Ureter (tissue), 1 donor: Measurements from ENCODE around the gene TAP2. TPM values are rescaled to one million over a fixed set of nuclear protein-coding genes. Genes with fewer than 3 reads are reported as not detected.

Experiments
- DNase-seq: peaks from one replicate; pipeline ENCODE4 v3.0.0-alpha.2; 2020; ENCODE audit warnings: low spot score
- total RNA-seq: library from RNA; stranded (reverse); gene quantifications from one replicate; pipeline ENCODE4 v1.2.4, GENCODE V29; 2023
- donor health status: DM: yes; HTN: yes; CAD: no.

Gene TAP2
- total RNA-seq, 1 donor from 2014 or later, result 40.1 TPM

DNA sequence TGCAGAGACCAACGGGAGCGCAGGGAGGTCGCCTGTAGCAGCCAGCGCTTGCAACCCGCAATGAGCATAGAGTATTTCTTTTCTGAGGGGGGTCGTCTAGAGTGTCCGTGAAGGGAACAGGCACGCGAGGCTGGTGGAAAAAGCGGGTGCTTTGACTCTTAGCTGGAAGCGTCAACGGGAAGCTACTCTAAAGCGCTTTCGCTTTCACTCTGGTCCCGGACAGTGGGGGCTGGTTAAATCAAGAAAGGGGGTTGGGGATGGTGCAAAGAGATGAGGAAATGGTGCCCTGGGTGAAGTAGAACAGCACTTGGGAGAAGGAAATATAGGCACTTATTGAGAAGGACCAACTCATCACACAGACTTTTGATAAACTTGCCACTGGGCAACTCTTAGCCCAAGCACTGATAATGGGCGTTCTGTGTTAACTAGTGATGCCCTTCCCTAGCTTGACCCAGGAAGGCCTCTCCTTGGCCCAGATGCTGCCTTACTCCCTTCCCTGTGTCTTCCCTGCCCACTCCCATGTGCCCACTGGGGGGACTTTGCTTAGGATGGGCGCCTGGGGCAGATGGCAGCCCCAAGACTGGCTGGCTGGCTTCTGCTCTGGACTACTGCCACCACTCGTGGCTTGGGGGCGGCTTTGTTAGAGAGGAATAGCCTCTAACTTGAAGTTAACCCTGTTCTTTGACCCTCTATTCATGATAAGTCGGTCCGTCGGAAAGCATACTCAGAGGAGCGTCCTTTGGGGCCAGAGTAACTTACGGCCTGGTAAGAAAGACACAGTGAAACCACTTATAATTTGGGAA, 16.0 kb upstream of the TAP2 start:
- no peak for DNase-seq

DNA sequence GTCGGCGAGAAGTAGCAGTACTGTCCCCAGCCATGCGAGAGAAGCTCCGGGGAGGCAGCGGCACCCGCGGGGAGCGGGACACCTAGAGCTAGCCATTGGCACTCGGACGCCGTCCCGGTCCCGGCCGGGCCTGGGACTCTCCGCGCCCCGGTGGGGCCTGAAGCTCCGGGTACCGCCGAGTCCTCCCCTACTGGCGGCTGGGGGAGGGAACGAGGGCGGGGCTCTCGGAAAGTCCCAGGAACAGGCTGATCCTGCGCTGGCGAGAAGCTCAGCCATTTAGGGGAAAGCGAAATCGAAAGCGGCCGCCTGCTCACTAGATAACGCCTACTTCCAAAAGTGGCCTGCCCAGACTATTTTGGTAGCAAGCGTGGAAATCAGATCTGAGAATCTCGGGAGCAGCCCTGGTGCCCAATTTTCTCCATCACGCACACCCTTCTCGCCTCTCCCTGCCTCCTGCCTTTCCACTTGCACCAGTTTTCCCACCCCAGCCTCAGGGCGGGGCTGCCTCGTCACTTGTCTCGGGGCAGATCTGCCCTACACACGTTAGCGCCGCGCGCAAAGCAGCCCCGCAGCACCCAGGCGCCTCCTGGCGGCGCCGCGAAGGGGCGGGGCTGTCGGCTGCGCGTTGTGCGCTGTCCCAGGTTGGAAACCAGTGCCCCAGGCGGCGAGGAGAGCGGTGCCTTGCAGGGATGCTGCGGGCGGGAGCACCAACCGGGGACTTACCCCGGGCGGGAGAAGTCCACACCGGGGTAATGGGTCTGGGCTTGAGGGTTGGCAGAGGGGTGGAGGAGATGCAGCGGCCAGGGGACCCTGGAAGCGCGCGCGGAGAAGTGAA, 15.2 kb upstream of the TAP2 start, which contains the start of the genes PSMB9 and TAP1:
Gene PSMB9 (plus strand): TSS at position 652 of the 835 bp plus-strand sequence. CDS start 38 bp downstream, at position 690.
Gene TAP1 (minus strand): TSS at position 164 of the 835 bp plus-strand sequence. CDS start 68 bp downstream, at position 96.
- peak; percentile 96 for DNase-seq

DNA sequence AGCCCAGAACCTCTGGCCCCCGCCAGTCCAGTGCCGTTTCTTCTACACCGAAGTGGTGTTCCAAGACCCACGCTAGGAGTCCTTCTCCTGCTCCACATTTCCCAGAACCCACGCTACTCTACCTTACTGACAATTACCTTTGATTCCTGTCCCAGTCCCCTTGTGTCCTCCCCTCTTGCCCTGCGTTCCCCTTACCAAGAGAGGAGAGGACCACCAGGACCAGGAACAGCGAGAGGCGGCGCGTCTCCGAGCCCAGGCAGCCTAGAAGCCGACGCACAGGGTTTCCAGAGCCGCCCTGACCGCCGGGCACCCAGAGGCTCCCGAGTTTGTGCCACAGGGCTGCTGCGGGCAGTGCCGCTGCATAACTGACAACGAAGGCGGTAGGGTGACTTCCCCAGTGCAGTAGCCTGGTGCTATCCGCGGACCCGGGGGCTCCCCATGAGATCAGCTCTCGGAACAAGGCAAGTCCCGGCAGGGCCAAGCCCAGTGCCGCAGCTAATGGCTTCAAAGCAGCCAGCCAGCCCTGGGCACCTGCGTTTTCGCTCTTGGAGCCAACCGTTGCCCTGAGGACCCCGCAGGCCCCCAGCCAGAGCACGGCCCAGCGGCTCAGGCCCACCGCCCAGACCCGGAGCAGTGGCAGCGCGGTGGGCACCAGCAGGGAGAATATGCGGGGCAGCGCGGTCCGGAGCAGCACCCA, 14.5 kb upstream of the TAP2 start:
- DNase-seq, result peak; percentile 65

DNA sequence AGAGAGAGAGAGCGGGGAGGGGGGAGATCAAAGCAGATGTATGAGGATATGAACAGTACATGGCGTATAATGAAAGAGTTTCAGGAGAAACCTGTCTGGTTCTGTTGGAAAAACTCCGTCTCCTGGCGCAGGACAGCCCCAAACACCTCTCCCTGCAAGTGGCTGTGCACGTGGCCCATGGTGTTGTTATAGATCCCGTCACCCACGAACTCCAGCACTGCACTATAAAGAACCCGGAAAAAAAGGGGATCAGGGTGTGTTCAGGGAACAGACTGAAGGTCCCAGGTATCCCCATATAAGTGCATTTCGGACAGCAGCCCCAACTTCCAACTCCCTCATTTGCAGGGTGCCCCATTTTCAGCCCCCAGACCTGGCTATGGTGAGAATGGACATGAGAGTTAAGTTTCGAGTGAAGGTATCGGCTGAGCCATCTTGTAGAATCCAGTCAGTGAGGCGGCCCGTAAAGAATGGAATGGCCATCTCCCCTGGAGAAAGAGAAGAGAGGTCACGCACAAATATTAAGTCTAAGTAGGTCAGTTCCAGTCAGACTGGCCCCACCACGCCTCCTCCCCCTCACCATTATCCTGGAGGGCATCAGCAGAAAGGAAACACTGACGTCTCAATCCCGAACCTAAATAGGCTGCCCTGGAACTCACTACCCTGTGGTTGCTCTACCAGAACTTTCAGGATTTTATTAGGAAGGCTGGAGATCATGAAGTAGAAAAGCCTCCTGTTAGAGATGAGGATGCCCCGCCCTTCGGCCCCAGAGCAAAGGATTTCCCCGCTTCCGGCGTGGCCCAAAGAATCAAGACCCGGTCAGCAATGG, 13.7 kb upstream of the TAP2 start:
- no peak for DNase-seq

DNA sequence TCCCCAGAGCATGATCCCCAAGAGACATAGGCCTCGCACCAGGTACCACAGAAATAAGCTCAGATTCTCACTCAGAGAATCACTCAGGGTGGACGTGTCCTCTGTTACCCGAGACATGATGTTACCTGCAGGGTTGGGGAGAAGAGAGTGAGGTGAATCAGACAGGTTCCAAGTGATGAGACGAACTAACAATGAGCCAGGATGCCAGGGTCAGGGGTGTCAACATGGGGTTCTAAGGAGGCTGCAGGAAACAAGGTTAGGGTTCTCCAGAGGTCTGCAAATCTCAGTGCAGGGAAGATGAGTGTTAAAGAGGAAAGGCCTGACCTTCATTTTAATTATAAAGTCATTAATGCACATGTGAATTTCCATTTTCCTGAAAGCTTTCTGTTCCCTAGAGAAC, 12.5 kb upstream of the TAP2 start:
- no peak for DNase-seq

DNA sequence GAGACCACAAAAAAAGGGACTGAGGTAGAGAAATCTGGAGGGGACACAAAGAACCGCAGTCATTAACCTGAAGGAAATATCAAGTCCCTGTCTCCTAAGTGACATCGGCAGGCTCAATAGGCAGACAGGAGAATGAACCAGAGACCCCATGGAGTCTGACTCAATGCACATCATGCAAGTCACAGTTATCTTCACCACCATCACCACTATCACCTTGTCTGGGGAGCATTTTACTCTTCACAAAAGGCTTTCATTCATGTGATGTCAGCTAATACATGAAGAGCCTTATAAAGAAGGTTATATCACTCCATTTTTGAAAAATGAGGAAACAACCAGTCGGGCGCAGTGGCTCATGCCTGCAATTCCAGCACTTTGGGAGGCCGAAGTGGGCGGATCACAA, 10.6 kb upstream of the TAP2 start:
- DNase-seq, result no peak

DNA sequence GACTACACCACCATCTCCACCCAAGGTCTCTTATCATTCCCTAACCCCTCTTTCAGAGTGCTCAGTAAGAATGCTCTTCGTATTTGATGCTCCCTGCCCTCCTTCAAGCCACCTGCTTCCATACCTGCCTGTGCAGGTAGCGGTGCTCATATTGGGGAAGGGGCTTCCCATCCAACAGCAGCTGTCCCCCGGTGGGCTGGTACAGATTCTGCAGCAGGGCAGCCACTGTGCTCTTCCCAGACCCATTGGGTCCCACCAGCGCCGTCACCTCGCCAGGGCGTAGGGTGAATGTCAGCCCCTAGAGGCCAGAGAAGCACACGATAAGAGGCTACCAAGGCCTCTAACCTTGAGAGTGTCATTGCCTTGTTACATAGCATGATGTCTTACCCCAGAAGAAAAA, 9.3 kb upstream of the TAP2 start:
- DNase-seq, result no peak

DNA sequence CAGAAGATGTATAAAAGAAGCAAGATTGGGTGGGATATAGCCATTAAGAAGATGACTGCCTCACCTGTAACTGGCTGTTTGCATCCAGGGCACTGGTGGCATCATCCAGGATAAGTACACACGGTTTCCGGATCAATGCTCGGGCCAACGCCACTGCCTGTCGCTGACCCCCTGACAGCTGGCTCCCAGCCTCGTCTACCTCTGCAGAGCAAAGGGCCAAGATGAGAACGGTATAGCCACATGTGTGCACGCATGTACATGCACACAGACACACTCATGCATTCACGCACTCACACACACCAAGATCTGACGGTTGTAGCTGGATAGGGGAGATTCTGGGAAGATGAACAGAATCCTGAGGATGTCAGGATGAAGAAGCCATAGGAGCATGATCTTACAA, 8.5 kb upstream of the TAP2 start:
- DNase-seq, result no peak

DNA sequence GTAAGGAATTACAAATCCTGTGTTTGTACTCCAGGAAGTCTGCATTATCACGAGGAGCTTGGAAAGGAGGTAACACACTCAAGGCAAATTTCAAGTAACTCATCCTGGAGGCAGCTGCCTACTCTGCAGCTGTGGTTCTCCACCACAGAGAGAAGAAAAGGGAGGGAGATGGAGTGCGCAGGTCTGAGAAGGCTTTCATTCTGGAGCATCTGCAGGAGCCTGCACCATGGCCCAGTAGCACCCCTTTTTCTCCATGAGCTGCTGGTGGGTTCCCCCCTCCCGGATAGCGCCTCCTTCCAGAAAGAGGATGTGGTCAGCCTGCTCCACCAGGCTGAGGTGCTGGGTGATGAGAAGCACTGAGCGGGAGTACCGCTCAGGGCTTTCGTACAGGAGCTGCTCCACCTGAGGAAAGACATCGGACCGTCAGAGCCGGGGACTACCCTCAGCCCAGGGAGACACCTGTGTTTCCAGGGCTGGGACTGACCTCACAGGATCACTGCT, 6.9 kb upstream of the TAP2 start:
- no peak for DNase-seq

DNA sequence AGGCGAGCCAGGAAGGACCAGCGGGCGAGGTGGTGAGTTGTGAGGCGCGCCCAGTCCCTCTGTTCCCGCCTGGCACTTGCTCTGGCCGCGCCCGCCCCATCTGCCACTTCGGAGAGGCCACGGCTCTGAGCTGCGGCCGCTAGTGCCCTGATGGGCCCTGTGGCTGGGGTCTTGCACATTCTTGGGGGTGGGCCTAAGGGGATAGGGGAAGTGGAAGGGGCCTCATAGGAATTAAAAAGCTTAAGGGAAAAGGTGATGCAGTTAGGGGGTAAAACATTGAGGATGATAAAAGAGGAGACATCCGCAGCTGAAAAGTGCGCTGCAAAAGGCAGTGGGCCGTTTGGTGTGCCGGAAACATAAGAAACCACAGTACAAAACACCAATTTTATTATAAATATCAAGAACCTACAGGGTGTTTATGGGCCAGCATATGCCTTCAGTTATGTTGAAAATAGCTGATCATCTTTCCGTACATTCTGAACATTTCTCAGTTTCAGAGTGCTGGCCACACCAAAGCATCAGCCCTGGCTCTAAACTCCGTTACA, 6.4 kb upstream of the TAP2 start:
- no peak for DNase-seq

DNA sequence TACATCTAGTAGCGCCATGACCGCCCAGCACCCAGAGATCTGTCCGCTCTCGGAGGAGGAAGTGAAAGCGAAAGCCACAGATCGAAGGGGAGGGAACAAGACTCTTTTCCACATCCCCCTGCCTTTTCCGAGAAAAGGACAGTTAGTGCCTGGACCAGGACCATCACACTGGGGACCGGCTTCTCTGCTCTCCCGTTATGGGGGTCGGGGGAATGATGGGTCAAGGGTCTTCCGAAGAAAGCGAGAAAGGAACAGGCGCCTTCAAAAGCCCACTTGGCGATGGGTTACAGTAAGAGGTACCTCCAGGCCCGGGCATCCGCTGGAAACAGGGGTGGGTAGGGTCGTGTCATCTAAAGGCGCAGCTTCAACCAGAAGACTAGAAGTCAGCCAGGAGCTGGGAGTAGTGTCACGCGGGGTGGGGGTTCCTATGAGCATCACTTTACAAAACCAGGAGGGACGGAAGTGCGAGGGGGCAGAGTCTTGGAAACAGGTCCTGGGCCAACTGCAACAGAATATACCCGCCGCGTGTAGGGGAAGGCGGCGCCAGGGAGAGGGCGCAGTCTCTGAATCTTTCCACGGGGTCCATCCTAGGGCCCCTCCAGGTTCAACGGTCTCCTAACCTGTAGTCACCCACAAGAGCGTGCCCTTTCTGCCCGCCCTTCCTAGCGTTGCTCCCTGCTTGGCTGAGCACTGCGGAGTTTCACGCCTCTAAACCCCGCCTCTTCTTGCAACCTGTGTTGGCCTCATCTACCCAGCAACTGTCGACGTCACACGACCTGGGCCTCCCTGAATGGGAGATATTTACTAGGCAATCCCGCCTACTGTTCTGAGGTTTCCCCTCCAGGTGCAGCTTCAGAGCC, 5.7 kb upstream of the TAP2 start, which contains the start of gene PSMB8:
Gene PSMB8 (minus strand): TSS at position 69 of the 860 bp plus-strand sequence. CDS start 51 bp downstream, at position 18.
- DNase-seq, result peak; percentile 98

DNA sequence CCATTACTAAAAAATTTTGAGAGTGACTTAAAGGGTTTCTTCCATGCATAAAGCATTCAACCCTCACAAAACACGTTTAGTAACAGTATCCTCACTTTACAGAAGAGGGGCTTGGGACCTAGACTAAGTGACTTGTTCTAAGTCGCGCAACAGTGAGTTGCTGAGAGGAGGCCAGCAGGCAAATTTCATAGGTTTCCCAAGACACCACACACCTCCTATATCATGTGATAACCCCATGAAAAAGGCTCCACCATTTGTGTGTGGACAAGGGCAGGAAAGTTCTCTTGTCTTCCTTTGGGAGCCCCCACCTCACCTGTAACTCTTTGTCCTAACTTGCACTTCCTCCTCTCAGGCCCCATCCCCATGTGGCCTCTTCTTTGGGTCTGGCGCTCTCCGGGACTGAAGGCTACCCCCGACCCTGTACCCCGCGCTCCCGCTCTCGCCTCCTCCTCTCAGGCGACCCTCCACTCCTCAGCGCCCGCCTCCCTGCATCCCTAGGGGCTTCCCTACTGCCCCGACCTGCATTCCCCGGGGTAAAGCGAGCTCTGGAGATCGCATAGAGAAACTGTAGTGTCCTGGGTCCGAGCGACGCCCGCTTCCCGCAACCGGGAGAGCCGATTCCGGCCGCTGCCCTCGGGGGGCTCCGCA, 4.9 kb upstream of the TAP2 start:
- DNase-seq, result no peak

DNA sequence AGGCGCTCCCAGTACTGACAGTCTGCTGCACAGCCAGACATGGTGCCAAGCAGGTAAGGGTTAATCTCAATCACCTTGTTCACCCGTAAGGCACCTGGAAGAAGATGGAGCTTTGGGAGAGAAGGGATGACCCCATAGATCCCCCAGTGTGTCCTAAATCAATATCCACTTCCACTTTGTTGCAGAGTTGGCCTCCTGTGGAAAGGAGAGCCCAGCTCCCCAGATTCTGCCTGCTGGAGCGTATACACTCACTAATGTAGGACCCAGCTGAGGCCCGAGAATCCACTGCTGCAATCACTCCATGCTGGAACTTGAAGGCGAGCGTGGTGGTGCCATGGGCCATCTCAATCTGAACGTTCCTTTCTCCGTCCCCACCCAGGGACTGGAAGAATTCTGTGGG, 4.2 kb upstream of the TAP2 start:
- DNase-seq, result no peak

DNA sequence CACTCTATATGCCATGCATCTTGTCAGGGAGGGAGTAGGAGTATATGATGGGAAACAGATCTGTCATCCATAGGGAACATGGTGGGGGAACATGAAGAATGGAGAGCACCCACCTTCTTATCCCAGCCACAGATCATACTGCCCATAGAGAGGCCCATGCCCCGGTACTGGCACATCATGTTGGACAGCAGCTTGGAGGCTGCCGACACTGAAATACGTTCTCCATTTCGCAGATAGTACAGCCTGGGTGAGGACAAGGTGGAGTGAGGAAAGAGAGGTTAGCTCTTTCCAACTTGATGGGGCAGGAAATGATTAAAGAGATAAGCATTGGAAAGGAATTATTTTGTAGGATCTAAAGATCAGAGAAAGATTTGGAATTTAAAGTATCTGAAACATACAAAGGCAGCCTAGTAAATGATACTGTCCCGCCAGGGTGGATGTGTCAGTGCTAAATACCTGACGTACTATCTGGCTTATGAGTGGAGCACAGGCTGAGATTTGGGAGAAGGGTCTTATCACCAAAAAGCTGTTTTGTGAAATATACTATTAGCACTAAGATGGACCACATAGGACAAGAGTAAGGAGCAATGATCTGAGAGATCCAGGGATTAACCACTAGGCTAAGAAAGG, 3.6 kb upstream of the TAP2 start:
- DNase-seq, result no peak

DNA sequence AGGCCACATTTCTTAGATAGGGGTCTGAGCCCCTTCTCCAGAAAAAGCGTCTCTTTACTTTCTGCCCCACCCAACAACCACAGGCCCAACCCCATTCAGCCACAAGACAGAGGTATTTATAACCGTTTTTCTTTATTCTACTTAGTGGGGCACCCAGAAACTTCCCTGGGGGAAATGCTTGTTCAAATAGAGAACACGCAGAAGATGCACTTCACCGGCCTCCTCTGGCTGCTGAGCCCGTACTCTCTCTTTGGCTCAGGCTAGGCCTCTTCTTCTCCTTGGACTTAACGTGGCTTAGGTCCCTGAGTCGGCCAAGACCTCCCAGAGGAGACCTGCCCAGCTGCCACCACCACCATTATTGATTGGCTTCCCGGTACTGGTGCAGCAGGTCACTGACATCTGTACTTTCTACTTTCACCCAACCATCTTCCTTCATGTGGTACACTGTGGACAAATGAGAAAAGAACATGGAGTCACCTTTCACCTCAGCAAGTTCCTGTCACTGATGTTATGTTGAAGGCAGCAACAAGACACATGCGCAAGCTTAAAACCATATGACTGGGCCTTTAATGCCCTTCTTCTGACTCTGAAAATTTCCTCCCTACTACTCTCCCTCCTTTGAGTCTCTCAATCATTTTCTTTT, 2.2 kb upstream of the TAP2 start:
- no peak for DNase-seq

DNA sequence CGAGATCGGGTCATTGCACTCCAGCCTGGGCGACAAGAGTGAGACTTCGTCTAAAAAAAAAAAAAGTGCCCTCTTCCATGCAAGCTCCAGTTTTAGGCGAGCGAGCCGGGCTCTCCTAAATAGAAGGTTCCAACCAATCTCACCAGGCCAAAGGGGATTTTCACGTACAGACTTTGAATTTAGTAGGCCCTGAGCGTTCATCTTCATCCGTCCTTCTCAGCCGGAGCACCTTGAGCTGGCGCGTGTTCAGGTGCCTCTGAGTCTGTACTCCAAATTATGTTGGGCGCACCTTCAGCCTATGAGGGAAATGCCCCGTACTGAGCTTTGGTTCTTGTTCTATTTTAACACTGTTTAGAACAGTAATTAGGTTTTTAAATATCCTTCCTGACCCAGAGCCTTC, 817 bp upstream of the TAP2 start:
- DNase-seq, result no peak

DNA sequence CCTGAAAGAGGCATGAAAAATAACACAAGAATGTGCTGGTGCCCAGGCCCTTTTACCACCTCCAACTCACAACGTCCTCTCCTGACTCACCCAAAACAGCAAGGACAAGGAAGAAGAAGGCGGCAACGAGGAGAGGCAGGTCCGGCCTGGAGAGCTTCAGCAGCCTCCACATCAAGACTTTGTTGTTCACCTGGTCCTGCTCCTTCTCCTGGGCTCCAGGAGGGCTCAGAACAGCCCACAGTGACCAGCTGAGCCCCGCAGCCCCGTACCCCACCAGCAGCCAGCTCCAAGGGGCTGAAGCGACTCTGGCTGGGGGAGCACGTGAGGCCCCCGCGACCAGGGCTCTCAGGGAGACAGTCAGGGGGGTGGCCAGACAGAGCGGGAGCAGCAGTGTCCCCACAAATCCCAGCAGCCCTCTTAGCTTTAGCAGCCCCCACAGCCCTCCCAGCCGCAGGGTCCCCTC, 857 bp downstream of the TAP2 start:
- no peak for DNase-seq

DNA sequence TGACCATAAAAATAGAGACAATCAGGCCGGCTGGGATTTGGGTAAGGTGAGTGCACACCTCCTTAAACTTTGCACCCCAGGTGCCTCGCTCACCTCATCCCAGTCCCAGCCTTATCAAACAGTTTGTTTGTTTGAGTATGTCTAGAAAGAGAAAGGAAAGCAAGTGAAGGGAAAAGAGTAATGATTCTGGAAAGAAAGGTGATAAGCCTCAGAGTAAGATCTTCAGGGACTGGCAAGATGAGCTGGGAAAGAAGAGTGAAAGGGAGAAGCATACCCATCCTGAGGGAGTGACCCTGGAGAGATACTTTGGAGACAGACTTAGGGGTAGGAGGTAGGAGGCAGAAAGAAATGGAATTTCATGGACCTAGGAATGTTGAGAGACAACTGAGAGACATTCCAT, 1.7 kb downstream of the TAP2 start:
- DNase-seq, result no peak
